ENCODE measurements around the gene ITGA11.

DNA sequence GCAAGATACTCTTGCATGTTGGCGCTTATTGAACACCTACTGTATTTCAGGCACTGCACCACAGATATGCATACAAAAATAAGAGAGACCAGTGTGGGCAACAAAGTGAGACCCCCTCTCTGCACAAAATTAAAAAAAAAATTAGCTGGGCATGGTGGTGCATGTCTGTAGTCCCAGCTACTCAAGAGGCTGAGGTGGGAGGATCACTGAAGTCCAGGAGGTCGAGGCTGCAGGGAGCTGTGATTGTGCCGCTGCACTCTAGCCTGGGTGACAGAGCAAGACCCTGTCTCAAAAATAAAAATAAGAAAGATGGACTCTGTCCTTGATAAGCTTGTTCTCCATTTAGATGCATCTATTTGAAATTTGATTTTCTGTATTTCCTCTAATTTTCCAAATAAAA is 133.6 kb downstream of the ITGA11 start:
- TF ChIP-seq EZH2 (IDR thresholded peaks at IDR 0.05; ENCODE audit: low read depth, unreplicated experiment) = no peak
- TF ChIP-seq, protein P1, sequence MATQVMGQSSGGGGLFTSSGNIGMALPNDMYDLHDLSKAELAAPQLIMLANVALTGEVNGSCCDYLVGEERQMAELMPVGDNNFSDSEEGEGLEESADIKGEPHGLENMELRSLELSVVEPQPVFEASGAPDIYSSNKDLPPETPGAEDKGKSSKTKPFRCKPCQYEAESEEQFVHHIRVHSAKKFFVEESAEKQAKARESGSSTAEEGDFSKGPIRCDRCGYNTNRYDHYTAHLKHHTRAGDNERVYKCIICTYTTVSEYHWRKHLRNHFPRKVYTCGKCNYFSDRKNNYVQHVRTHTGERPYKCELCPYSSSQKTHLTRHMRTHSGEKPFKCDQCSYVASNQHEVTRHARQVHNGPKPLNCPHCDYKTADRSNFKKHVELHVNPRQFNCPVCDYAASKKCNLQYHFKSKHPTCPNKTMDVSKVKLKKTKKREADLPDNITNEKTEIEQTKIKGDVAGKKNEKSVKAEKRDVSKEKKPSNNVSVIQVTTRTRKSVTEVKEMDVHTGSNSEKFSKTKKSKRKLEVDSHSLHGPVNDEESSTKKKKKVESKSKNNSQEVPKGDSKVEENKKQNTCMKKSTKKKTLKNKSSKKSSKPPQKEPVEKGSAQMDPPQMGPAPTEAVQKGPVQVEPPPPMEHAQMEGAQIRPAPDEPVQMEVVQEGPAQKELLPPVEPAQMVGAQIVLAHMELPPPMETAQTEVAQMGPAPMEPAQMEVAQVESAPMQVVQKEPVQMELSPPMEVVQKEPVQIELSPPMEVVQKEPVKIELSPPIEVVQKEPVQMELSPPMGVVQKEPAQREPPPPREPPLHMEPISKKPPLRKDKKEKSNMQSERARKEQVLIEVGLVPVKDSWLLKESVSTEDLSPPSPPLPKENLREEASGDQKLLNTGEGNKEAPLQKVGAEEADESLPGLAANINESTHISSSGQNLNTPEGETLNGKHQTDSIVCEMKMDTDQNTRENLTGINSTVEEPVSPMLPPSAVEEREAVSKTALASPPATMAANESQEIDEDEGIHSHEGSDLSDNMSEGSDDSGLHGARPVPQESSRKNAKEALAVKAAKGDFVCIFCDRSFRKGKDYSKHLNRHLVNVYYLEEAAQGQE (IDR thresholded peaks at IDR 0.05; ENCODE audit: unreplicated experiment) = no peak
- TF ChIP-seq, protein P2, sequence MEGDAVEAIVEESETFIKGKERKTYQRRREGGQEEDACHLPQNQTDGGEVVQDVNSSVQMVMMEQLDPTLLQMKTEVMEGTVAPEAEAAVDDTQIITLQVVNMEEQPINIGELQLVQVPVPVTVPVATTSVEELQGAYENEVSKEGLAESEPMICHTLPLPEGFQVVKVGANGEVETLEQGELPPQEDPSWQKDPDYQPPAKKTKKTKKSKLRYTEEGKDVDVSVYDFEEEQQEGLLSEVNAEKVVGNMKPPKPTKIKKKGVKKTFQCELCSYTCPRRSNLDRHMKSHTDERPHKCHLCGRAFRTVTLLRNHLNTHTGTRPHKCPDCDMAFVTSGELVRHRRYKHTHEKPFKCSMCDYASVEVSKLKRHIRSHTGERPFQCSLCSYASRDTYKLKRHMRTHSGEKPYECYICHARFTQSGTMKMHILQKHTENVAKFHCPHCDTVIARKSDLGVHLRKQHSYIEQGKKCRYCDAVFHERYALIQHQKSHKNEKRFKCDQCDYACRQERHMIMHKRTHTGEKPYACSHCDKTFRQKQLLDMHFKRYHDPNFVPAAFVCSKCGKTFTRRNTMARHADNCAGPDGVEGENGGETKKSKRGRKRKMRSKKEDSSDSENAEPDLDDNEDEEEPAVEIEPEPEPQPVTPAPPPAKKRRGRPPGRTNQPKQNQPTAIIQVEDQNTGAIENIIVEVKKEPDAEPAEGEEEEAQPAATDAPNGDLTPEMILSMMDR (conservative IDR thresholded peaks at IDR 0.05; ENCODE audit: low read depth in 2 of 2) = no peak
- TF ChIP-seq JUNB (IDR thresholded peaks at IDR 0.05; ENCODE audit: unreplicated experiment) = no peak
- no peak for TF ChIP-seq POLR2AphosphoS5 (IDR thresholded peaks at IDR 0.05; ENCODE audit: low read depth)
- no peak for TF ChIP-seq CREB1 (CRISPR knock-in tag; IDR thresholded peaks at IDR 0.05; ENCODE audit: low read depth)
- TF ChIP-seq, protein P3, sequence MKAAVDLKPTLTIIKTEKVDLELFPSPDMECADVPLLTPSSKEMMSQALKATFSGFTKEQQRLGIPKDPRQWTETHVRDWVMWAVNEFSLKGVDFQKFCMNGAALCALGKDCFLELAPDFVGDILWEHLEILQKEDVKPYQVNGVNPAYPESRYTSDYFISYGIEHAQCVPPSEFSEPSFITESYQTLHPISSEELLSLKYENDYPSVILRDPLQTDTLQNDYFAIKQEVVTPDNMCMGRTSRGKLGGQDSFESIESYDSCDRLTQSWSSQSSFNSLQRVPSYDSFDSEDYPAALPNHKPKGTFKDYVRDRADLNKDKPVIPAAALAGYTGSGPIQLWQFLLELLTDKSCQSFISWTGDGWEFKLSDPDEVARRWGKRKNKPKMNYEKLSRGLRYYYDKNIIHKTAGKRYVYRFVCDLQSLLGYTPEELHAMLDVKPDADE (IDR thresholded peaks at IDR 0.05) = no peak
- no peak for TF ChIP-seq EZH2phosphoT487 (IDR thresholded peaks at IDR 0.05; ENCODE audit: unreplicated experiment)
- TF ChIP-seq NANOG (IDR thresholded peaks at IDR 0.05; ENCODE audit: borderline replicate concordance) = no peak
- no peak for TF ChIP-seq ZNF331 (CRISPR knock-in tag; IDR thresholded peaks at IDR 0.05; ENCODE audit: low read depth)
- TF ChIP-seq ZNF114 (CRISPR knock-in tag; IDR thresholded peaks at IDR 0.05) = no peak
- TF ChIP-seq, protein P4, sequence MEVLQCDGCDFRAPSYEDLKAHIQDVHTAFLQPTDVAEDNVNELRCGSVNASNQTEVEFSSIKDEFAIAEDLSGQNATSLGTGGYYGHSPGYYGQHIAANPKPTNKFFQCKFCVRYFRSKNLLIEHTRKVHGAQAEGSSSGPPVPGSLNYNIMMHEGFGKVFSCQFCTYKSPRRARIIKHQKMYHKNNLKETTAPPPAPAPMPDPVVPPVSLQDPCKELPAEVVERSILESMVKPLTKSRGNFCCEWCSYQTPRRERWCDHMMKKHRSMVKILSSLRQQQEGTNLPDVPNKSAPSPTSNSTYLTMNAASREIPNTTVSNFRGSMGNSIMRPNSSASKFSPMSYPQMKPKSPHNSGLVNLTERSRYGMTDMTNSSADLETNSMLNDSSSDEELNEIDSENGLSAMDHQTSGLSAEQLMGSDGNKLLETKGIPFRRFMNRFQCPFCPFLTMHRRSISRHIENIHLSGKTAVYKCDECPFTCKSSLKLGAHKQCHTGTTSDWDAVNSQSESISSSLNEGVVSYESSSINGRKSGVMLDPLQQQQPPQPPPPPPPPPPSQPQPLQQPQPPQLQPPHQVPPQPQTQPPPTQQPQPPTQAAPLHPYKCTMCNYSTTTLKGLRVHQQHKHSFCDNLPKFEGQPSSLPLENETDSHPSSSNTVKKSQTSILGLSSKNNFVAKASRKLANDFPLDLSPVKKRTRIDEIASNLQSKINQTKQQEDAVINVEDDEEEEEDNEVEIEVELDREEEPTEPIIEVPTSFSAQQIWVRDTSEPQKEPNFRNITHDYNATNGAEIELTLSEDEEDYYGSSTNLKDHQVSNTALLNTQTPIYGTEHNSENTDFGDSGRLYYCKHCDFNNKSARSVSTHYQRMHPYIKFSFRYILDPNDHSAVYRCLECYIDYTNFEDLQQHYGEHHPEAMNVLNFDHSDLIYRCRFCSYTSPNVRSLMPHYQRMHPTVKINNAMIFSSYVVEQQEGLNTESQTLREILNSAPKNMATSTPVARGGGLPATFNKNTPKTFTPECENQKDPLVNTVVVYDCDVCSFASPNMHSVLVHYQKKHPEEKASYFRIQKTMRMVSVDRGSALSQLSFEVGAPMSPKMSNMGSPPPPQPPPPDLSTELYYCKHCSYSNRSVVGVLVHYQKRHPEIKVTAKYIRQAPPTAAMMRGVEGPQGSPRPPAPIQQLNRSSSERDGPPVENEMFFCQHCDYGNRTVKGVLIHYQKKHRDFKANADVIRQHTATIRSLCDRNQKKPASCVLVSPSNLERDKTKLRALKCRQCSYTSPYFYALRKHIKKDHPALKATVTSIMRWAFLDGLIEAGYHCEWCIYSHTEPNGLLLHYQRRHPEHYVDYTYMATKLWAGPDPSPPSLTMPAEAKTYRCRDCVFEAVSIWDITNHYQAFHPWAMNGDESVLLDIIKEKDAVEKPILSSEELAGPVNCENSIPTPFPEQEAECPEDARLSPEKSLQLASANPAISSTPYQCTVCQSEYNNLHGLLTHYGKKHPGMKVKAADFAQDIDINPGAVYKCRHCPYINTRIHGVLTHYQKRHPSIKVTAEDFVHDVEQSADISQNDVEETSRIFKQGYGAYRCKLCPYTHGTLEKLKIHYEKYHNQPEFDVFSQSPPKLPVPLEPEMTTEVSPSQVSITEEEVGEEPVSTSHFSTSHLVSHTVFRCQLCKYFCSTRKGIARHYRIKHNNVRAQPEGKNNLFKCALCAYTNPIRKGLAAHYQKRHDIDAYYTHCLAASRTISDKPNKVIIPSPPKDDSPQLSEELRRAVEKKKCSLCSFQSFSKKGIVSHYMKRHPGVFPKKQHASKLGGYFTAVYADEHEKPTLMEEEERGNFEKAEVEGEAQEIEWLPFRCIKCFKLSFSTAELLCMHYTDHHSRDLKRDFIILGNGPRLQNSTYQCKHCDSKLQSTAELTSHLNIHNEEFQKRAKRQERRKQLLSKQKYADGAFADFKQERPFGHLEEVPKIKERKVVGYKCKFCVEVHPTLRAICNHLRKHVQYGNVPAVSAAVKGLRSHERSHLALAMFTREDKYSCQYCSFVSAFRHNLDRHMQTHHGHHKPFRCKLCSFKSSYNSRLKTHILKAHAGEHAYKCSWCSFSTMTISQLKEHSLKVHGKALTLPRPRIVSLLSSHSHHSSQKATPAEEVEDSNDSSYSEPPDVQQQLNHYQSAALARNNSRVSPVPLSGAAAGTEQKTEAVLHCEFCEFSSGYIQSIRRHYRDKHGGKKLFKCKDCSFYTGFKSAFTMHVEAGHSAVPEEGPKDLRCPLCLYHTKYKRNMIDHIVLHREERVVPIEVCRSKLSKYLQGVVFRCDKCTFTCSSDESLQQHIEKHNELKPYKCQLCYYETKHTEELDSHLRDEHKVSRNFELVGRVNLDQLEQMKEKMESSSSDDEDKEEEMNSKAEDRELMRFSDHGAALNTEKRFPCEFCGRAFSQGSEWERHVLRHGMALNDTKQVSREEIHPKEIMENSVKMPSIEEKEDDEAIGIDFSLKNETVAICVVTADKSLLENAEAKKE (CRISPR knock-in tag; IDR thresholded peaks at IDR 0.05) = no peak
- no peak for TF ChIP-seq STAT1 (IDR thresholded peaks at IDR 0.05; ENCODE audit: unreplicated experiment)

Data from GM23338 (cell line).